ENCODE data around the gene ATP12A.

DNA sequence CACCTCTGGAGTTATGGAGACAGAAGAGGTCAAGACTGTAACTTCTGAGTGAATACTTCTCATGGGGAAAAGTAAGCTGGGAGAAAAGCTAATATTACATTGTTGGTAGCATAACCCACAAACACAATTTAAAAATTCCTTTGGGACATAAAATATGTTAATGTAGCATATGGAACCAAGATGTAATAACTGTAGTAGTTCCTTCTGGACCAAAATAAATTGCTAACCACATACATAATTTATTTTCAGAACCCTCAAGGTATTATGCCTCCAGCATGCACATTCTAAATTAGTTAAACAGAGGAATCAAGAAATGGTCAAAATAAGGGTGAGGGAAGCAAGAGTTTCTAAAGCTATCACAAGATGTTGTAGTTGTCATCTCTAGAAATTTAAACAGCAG, 79.0 kb downstream of the ATP12A start:
- TF ChIP-seq, protein P1, sequence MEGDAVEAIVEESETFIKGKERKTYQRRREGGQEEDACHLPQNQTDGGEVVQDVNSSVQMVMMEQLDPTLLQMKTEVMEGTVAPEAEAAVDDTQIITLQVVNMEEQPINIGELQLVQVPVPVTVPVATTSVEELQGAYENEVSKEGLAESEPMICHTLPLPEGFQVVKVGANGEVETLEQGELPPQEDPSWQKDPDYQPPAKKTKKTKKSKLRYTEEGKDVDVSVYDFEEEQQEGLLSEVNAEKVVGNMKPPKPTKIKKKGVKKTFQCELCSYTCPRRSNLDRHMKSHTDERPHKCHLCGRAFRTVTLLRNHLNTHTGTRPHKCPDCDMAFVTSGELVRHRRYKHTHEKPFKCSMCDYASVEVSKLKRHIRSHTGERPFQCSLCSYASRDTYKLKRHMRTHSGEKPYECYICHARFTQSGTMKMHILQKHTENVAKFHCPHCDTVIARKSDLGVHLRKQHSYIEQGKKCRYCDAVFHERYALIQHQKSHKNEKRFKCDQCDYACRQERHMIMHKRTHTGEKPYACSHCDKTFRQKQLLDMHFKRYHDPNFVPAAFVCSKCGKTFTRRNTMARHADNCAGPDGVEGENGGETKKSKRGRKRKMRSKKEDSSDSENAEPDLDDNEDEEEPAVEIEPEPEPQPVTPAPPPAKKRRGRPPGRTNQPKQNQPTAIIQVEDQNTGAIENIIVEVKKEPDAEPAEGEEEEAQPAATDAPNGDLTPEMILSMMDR (conservative IDR thresholded peaks at IDR 0.05; ENCODE audit: low read length): no peak
- no peak for TF ChIP-seq EZH2phosphoT487 (IDR thresholded peaks at IDR 0.05; ENCODE audit: borderline replicate concordance)
